ENCODE results near the gene NOXRED1. TPM values are rescaled to one million over a fixed set of nuclear protein-coding genes. Genes with fewer than 3 reads are reported as not detected.

NOXRED1 gene
- total RNA-seq, 1 experiment from 2014 or later: 0.20 TPM

DNA sequence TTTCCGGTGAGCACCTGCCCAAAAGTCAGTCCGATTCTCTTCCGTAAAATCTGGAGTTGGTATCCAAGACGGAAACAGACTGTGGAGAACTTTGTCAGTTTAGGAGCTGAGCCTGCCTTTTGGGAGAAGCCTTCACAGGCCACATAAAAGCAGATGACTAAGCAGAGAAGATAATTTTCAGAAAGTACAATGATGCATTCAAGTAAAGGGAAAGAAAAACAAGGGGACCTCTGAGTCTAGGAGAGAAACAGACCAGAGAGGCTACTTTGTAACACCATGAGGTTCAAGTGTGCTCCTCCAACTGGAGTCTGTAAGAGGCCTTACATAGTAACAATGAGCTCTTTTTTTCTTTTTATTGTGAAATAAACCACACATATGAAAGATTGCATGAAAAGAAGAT is 67.5 kb downstream of the NOXRED1 start:
- TF ChIP-seq ZBTB43 (CRISPR knock-in tag; IDR thresholded peaks at IDR 0.05): no peak
- TF ChIP-seq, protein P1, sequence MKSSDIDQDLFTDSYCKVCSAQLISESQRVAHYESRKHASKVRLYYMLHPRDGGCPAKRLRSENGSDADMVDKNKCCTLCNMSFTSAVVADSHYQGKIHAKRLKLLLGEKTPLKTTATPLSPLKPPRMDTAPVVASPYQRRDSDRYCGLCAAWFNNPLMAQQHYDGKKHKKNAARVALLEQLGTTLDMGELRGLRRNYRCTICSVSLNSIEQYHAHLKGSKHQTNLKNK (CRISPR knock-in tag; IDR thresholded peaks at IDR 0.05): no peak

GRCh38 chr14:77353469-77354141 is 69.7 kb downstream of the NOXRED1 start:
- Mint-ChIP-seq H3K9me3 (no peaks in the 10 kb centered on the region), H3K4me1 (no peaks in the 10 kb centered on the region), H3K4me3 (no peak overlapping the region), H3K36me3 (no peaks in the 10 kb centered on the region), H3K27me3 (ENCODE audit: low read depth) (no peaks in the 10 kb centered on the region), H3K27ac (no peak overlapping the region)
- DNase-seq (ENCODE audit: low spot score) (no peak), ATAC-seq (no peak)
- POLR2A ChIA-PET: no interaction called here
- CTCF ChIA-PET: interaction anchor here (0.6 to 1.1 kb wide), 3 partner anchors 23 to 55 kb away, joined by 3 read pairs; partner anchors contain the start of genes SAMD15 and TMED8
- no peak for TF ChIP-seq TCF7 (CRISPR knock-in tag; IDR thresholded peaks at IDR 0.05; ENCODE audit: low read depth)
- TF ChIP-seq GTF2I (CRISPR knock-in tag; conservative IDR thresholded peaks at IDR 0.05): no peak
- TF ChIP-seq CBFB (CRISPR knock-in tag; IDR thresholded peaks at IDR 0.05; ENCODE audit: low read depth): no peak
- no peak for TF ChIP-seq ATF1 (CRISPR knock-in tag; IDR thresholded peaks at IDR 0.05)
- no peak for TF ChIP-seq ESRRA (CRISPR knock-in tag; IDR thresholded peaks at IDR 0.05; ENCODE audit: borderline replicate concordance)
- no peak for TF ChIP-seq ZNF425 (CRISPR knock-in tag; conservative IDR thresholded peaks at IDR 0.05)
- TF ChIP-seq CREB1 (CRISPR knock-in tag; IDR thresholded peaks at IDR 0.05): no peak
- no peak for TF ChIP-seq FOXP1 (CRISPR knock-in tag; IDR thresholded peaks at IDR 0.05; ENCODE audit: borderline replicate concordance)
- no peak for TF ChIP-seq E2F5 (CRISPR knock-in tag; IDR thresholded peaks at IDR 0.05)
- no peak for TF ChIP-seq STAT6 (CRISPR knock-in tag; conservative IDR thresholded peaks at IDR 0.05; ENCODE audit: low read depth)
- TF ChIP-seq, protein P2, sequence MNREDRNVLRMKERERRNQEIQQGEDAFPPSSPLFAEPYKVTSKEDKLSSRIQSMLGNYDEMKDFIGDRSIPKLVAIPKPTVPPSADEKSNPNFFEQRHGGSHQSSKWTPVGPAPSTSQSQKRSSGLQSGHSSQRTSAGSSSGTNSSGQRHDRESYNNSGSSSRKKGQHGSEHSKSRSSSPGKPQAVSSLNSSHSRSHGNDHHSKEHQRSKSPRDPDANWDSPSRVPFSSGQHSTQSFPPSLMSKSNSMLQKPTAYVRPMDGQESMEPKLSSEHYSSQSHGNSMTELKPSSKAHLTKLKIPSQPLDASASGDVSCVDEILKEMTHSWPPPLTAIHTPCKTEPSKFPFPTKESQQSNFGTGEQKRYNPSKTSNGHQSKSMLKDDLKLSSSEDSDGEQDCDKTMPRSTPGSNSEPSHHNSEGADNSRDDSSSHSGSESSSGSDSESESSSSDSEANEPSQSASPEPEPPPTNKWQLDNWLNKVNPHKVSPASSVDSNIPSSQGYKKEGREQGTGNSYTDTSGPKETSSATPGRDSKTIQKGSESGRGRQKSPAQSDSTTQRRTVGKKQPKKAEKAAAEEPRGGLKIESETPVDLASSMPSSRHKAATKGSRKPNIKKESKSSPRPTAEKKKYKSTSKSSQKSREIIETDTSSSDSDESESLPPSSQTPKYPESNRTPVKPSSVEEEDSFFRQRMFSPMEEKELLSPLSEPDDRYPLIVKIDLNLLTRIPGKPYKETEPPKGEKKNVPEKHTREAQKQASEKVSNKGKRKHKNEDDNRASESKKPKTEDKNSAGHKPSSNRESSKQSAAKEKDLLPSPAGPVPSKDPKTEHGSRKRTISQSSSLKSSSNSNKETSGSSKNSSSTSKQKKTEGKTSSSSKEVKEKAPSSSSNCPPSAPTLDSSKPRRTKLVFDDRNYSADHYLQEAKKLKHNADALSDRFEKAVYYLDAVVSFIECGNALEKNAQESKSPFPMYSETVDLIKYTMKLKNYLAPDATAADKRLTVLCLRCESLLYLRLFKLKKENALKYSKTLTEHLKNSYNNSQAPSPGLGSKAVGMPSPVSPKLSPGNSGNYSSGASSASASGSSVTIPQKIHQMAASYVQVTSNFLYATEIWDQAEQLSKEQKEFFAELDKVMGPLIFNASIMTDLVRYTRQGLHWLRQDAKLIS (CRISPR knock-in tag; IDR thresholded peaks at IDR 0.05; ENCODE audit: borderline replicate concordance): no peak
- no peak for TF ChIP-seq ZNF423 (CRISPR knock-in tag; IDR thresholded peaks at IDR 0.05)
- TF ChIP-seq NFATC4 (CRISPR knock-in tag; IDR thresholded peaks at IDR 0.05): no peak
- TF ChIP-seq ETV6 (CRISPR knock-in tag; IDR thresholded peaks at IDR 0.05): no peak
- no peak for TF ChIP-seq ERG (CRISPR knock-in tag; IDR thresholded peaks at IDR 0.05)

More for the DNA sequence above, 67.5 kb downstream of the NOXRED1 start:
- Mint-ChIP-seq H3K9me3 (no peaks in the 10 kb centered on the region), H3K4me3 (no peak overlapping the region), H3K36me3 (no peaks in the 10 kb centered on the region), H3K4me1 (no peaks in the 10 kb centered on the region), H3K27me3 (ENCODE audit: low read depth) (no peaks in the 10 kb centered on the region), H3K27ac (peak overlapping the region; percentile 23; the same call in 1 of the 2 replicates)
- POLR2A ChIA-PET: no interaction called here
- CTCF ChIA-PET: no interaction called here
- ATAC-seq (no peak), DNase-seq (ENCODE audit: low spot score) (no peak)
